ENCODE results near the gene GABRD. TPM values are rescaled to one million over a fixed set of nuclear protein-coding genes. Genes with fewer than 3 reads are reported as not detected.

The GABRD gene
- total RNA-seq, 4 donors from 2014 or later = not detected

DNA sequence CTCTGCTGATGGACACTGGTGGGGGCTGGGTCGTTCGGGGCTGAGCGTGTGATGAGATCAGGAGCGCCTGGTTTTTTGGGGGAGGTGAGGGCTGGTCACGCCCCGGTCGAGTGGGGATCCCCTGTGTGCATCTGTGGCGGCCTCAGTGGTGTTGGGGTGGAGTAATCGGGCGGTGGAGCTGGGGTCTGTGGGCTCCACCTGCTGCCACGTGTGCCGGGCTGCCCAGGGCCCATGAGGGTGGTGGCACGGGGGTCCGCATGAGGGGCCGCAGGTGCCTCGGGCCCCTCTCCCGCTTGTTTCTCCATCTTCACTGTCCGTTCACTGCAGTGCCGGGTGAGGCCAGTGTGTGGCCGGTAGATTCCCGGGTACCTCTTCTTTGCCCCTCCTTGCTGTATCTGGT is 48.2 kb downstream of the GABRD start:
- ATAC-seq (ENCODE audit: low FRiP score) (no peak), DNase-seq (ENCODE audit: low spot score) (no peak)
- TF ChIP-seq, protein P1, sequence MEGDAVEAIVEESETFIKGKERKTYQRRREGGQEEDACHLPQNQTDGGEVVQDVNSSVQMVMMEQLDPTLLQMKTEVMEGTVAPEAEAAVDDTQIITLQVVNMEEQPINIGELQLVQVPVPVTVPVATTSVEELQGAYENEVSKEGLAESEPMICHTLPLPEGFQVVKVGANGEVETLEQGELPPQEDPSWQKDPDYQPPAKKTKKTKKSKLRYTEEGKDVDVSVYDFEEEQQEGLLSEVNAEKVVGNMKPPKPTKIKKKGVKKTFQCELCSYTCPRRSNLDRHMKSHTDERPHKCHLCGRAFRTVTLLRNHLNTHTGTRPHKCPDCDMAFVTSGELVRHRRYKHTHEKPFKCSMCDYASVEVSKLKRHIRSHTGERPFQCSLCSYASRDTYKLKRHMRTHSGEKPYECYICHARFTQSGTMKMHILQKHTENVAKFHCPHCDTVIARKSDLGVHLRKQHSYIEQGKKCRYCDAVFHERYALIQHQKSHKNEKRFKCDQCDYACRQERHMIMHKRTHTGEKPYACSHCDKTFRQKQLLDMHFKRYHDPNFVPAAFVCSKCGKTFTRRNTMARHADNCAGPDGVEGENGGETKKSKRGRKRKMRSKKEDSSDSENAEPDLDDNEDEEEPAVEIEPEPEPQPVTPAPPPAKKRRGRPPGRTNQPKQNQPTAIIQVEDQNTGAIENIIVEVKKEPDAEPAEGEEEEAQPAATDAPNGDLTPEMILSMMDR (IDR thresholded peaks at IDR 0.05) = no peak

DNA sequence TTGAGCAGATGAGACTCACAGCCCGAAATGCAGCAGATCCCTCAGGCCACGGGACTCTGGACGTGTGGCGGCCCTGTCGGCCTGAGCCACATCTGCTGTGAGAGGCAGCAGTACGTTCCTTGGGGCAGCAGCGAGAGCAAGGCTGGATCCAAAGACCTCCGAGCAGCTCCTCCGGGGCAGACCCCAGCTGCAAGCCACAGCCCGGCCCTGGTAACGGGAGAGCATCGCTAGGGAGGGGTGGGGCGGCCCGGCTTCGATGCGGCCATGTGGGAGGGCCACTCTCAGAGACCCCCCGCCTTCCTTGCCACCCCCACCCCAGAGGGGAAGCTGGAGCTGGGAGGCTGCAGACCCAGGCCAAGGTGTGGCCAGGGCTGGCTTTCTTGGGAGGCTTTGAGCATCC is 48.8 kb downstream of the GABRD start:
- no peak for ATAC-seq (ENCODE audit: low FRiP score)
- TF ChIP-seq, protein P1 (IDR thresholded peaks at IDR 0.05) = no peak
- no peak for DNase-seq (ENCODE audit: low spot score)

DNA sequence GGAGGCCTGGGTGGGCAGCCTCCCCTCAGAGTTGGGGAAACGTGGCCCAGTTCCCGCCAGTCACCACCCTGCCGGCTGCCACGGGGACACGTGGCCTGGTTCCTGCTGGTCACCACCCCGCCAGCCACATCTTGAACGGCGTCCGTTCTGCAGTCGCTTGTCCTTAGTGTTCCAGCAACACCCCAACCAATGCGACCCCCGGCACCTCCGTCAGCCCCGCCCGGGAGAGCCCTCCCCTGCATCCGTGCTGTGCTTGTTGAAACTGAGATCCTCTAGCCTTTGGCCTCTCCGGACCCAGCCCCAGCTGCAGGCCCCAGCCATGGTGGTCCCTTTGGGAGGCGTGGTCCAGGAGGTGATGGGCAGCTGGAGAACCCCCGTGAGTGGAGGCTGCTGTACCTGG is 49.8 kb downstream of the GABRD start:
- ATAC-seq (ENCODE audit: low FRiP score) = no peak
- TF ChIP-seq, protein P1 (IDR thresholded peaks at IDR 0.05) = no peak
- DNase-seq (ENCODE audit: low spot score) = no peak

DNA sequence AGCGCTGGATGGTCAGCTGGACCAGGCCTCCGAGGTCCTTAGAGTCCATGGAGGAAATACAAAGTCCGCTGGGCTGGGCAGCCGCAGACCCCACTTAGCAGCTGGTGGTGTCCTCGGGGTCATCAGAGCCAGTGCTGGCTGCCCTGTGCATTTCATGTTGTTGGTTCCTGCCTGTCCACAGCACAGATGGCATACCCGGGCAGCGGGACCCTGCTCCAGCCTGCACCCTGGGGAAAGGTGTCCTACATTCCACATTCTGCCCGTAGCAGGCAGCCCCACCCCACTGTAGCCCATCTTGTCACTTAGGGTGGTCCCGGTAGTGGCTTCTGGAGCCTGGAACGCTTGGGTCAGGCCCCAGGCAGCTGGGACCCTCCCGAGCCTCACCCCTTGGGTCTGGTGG is 50.9 kb downstream of the GABRD start:
- ATAC-seq (ENCODE audit: low FRiP score) (no peak), DNase-seq (ENCODE audit: low spot score) (no peak)
- TF ChIP-seq, protein P1 (IDR thresholded peaks at IDR 0.05) = no peak

DNA sequence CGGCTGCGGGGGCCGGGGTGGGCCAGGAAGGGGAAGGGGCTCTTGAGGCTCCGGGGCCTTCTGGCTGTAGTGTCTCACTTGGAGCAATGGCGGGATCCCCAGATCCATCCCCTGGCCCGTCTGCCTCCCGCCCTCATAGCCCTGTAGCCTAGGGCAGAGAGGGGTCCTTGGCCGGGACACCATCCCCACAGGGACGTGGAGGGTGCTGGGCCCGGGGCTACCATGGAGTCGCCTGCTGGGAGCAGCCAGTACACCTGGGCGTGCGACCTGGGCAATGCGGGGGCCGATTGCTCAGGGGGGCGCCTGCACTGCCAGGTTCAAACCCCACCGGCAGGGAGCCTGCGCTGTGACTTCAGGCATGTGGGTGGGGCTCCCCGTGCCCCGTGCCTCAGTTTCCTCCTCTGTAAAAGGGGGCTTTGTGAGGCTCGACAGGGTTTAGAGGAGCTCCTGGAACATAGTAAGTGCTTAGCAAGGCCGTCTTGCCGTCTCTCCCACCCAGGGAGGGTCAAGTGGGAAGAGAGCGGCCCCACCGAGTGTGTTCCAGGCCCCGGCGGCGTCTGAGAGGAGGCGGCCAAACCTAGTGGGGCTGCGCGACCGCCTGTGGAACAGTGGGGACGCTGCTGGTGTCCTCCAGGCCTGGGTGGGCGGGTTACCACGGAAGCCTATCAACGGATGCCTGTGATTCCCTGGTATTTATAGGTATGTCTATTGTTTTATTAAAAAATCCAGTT is 51.8 kb downstream of the GABRD start:
- TF ChIP-seq, protein P1 (IDR thresholded peaks at IDR 0.05) = no peak
- DNase-seq (ENCODE audit: low spot score) (no peak), ATAC-seq (ENCODE audit: low FRiP score) (no peak)

DNA sequence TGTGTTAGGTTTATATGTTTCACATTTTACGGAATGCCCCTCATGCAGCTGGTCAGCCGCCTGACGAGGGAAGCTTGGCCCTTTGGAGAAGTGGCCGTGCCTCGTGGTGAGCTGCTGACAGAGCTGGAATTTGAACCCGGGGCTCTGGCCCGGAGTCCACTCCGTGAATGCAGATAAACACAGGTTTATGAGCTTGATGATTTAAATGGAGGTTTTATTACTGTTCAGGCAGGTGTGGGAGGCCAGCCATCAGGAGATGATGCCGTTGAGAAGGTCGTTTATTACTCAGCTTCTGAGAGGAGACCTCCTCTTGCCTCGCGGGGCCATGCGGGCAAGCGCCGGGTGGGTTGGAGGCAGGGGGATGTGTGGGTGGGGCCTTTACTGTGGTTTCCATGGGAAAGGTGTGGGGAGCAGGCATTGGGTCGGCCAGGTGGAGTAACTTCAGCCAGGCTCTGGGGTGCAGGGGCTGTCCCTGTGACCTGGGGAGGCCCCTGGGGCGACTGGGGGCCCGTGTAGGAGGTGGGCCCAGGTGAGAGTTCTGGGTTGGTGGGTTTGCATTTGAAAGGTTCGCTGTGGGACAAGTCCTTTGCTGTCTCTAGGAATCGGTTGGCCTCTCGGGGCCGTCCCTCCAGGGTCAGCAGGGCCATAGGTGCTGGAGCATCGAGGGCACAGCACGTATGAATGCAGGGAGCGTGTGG is 53.1 kb downstream of the GABRD start:
- TF ChIP-seq, protein P1 (IDR thresholded peaks at IDR 0.05) = no peak
- no peak for ATAC-seq (ENCODE audit: low FRiP score)
- no peak for DNase-seq (ENCODE audit: low spot score)

DNA sequence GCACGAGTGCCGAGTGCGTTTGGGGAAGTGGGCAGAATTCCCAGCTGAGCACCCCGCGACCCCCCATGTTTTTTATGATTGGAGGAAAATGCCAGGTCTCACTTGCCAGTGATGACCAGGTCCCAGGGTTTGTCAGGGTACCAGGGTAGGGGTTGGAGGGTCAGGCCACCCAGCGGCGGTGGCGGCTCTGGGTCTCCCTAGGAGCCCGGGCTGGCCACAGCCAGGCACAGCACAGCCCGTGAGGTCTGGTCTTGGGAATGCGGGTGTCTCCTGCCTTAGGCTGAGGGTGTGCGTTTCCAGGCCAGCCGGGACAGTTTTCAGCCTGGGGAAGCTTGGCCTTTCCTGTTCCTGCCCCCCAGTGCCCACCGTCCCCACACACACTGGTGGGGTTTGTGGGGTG is 53.7 kb downstream of the GABRD start:
- ATAC-seq (ENCODE audit: low FRiP score) (no peak), DNase-seq (ENCODE audit: low spot score) (no peak)

More for the DNA sequence above, 53.7 kb downstream of the GABRD start:
- TF ChIP-seq, protein P1 (IDR thresholded peaks at IDR 0.05) = no peak

All from omental fat pad (tissue), 4 donors.